Measurements from ENCODE around the gene CARD11. TPM values are rescaled to one million over a fixed set of nuclear protein-coding genes. Genes with fewer than 3 reads are reported as not detected.

Gene CARD11
- total RNA-seq, 1 donor from 2014 or later = 6.3 TPM

DNA sequence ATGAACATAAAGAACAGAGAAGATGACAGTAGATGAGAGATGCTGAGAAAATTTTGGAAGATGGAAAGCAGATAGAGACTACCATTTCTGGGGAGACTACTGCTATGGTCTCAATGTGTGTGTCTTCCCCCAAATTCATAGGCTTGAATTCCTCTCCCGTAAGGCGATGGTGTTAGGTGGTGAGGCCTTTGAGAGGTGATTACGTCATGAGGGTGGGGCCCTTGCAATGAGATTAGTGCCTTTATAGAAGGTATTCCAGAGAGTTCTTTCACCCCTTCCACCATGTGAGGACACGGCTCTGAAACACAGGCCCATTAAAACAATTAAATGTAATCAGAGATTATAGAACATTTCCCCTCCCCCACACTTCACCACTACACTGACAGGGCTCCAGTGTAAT is 23.9 kb downstream of the CARD11 start:
- TF ChIP-seq, protein P1, sequence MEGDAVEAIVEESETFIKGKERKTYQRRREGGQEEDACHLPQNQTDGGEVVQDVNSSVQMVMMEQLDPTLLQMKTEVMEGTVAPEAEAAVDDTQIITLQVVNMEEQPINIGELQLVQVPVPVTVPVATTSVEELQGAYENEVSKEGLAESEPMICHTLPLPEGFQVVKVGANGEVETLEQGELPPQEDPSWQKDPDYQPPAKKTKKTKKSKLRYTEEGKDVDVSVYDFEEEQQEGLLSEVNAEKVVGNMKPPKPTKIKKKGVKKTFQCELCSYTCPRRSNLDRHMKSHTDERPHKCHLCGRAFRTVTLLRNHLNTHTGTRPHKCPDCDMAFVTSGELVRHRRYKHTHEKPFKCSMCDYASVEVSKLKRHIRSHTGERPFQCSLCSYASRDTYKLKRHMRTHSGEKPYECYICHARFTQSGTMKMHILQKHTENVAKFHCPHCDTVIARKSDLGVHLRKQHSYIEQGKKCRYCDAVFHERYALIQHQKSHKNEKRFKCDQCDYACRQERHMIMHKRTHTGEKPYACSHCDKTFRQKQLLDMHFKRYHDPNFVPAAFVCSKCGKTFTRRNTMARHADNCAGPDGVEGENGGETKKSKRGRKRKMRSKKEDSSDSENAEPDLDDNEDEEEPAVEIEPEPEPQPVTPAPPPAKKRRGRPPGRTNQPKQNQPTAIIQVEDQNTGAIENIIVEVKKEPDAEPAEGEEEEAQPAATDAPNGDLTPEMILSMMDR (IDR thresholded peaks at IDR 0.05; ENCODE audit: insufficient read depth, low read length, severe bottlenecking) = no peak
- FAIRE-seq (no peak), DNase-seq (ENCODE audit: low read depth) (no peak)
- H3K4me3 ChIP-seq (ENCODE audit: low read depth, low read length) = no peak overlapping the region
- H3K27me3 ChIP-seq (ENCODE audit: control insufficient read depth, insufficient read depth, low read length) = no peaks in the 10 kb centered on the region
- no peaks in the 10 kb centered on the region for H3K36me3 ChIP-seq (ENCODE audit: control insufficient read depth, insufficient read depth, low read length)

DNA sequence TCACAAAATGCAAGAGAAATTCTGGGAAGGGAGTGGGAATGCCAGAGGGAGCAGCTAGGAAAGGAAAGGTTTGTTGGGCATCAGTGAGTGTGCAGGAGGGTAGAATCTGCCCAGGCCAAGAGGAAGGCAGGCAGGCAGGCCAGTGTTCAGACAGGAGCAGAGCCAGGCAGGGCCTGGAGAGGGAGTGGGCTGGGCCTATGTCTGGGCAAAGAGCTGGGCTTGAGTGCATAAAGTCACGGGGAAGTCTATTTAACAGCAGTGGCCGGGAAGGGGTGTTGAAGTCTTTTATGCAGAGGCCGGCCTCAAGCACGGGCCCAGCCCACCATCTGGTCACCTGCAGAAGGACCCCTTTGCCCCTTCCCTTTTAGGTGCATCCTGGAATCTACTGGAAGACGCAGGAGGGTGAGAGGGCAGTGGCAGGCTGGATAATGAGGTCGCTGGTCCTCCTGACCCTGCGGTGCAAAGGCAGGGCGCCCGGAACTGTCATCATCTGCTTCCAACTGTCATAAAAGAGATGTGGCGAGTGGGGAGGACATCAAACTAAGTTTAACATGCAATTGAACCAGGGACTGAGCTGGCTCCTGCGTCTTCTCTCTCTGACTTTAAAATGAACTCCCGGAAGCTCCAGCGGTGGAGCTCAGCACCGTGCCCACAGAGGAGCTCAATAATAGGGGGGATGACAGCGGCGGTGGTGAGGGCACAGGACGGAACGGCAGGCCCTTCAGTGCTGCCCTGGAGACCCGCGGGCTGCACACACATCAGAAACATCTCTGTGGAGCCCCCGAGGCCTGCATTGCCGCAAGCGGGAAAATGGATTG is 29.5 kb downstream of the CARD11 start:
- DNase-seq (ENCODE audit: low read depth) (no peak), FAIRE-seq (no peak)
- no peak overlapping the region for H3K4me3 ChIP-seq (ENCODE audit: low read depth, low read length)

DNA sequence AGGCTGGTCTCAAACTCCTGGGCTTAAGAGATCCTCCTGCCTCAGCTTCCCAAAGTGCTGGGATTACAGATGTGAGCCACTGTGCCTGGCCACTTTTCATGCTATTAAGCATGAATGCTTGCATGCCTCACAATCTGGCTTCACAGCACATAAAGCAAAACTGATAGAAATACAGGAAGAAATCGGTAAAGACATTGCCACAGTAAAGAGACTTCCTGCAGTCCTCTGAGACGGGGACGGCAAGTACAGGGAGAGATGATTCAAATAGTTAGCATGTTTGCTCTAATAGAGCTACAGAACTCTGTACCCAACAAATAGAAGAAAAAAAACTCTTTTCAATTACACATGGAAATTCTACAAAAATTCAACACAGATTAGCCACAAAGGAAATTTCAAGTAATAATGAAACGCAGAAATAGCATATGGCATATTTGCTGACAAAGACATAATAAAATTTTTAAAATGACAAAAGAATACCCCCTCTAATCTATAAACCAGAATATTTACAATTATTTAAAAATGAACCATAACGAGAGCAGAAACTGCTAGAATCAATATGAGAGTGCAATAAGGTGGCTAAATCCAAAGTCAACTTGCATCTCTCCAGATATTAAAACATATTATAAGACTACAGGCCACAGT is 32.3 kb downstream of the CARD11 start:
- H3K27me3 ChIP-seq (ENCODE audit: control insufficient read depth, insufficient read depth, low read length) = no peaks in the 10 kb centered on the region
- FAIRE-seq (no peak), DNase-seq (ENCODE audit: low read depth) (no peak)
- no peak overlapping the region for H3K4me3 ChIP-seq (ENCODE audit: low read depth, low read length)
- H3K36me3 ChIP-seq (ENCODE audit: control insufficient read depth, insufficient read depth, low read length) = no peaks in the 10 kb centered on the region
- TF ChIP-seq, protein P1 (IDR thresholded peaks at IDR 0.05; ENCODE audit: insufficient read depth, low read length, severe bottlenecking) = no peak

More for the DNA sequence above, 29.5 kb downstream of the CARD11 start:
- TF ChIP-seq, protein P1 (IDR thresholded peaks at IDR 0.05; ENCODE audit: insufficient read depth, low read length, severe bottlenecking) = no peak
- Histone ChIP-seq H3K27me3 (ENCODE audit: control insufficient read depth, insufficient read depth, low read length) (no peaks in the 10 kb centered on the region), H3K36me3 (ENCODE audit: control insufficient read depth, insufficient read depth, low read length) (no peaks in the 10 kb centered on the region)

DNA sequence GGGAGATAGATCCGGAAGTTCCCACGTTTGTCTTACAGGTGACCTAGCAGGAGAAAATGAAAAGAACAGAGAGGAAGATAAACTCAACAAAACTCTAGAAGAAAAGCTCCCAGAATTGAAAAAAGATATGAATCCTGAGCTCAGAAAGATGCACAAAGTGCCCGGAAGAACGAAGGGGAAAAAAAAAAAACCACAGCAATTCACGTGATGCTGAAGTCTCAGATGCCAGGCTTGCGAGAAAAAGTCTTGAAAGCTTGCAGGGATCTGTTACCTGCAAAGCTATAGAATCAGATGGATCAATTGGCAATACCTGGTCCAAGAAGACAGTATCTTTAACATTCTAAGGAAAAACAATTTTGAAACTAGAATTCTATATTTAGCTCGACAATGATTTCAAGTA is 33.5 kb downstream of the CARD11 start:
- Histone ChIP-seq H3K27me3 (ENCODE audit: control insufficient read depth, insufficient read depth, low read length) (no peaks in the 10 kb centered on the region), H3K36me3 (ENCODE audit: control insufficient read depth, insufficient read depth, low read length) (no peaks in the 10 kb centered on the region), H3K4me3 (ENCODE audit: low read depth, low read length) (no peak overlapping the region)
- no peak for DNase-seq (ENCODE audit: low read depth)
- FAIRE-seq = no peak
- TF ChIP-seq, protein P1 (IDR thresholded peaks at IDR 0.05; ENCODE audit: insufficient read depth, low read length, severe bottlenecking) = no peak

DNA sequence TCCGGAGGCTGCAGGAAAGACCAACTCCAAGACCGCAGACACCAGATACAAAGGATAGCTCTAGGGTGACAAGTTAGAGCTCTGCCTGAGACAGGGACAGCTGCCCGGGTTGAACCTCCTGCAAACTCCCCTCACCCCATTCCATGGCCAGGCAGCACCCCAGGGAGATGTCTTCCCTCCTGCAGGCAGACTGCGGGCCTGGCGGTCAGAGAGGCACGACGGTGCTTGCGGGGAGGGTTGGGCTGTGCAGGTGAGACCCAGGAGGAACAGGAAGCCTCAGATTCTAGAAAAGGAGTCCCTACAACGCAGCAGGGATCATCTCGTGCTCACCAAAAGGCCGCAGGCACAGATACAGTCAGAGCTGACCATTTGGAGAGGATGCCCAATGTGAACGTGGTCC is 34.6 kb downstream of the CARD11 start:
- no peak for FAIRE-seq
- no peak for DNase-seq (ENCODE audit: low read depth)
- TF ChIP-seq, protein P1 (IDR thresholded peaks at IDR 0.05; ENCODE audit: insufficient read depth, low read length, severe bottlenecking) = no peak
- Histone ChIP-seq H3K27me3 (ENCODE audit: control insufficient read depth, insufficient read depth, low read length) (no peaks in the 10 kb centered on the region), H3K4me3 (ENCODE audit: low read depth, low read length) (no peak overlapping the region), H3K36me3 (ENCODE audit: control insufficient read depth, insufficient read depth, low read length) (no peaks in the 10 kb centered on the region)
